ENCODE results near the gene AHDC1. TPM values are rescaled to one million over a fixed set of nuclear protein-coding genes. Genes with fewer than 3 reads are reported as not detected.
"Not testable (repeated sequence)": the region's sequence is repeated elsewhere in the genome, so short reads cannot be mapped to it uniquely, and the experiment has no call there.

AHDC1 gene
- total RNA-seq, 1 donor from 2014 or later: 10.6 TPM

- FAIRE-seq (no peak), DNase-seq (ENCODE audit: low spot score in 2 of 2) (no peak)
Observed at GRCh38 chr1:27503033-27503432, 100.9 kb downstream of the AHDC1 start.

- not testable (repeated sequence) for FAIRE-seq; DNase-seq (ENCODE audit: low spot score in 2 of 2)
Observed at GRCh38 chr1:27501159-27501558, 102.8 kb downstream of the AHDC1 start.

- FAIRE-seq (no peak), DNase-seq (ENCODE audit: low spot score in 2 of 2) (no peak)
Observed at GRCh38 chr1:27499142-27499541, 104.8 kb downstream of the AHDC1 start.

- no peak for DNase-seq (ENCODE audit: low spot score in 2 of 2)
- no peak for FAIRE-seq
Observed at GRCh38 chr1:27496604-27497155, 107.3 kb downstream of the AHDC1 start.

GRCh38 chr1:27492796-27493195 is 111.1 kb downstream of the AHDC1 start:
- no peak for FAIRE-seq
- DNase-seq (ENCODE audit: low spot score in 2 of 2): no peak

- no peak for DNase-seq (ENCODE audit: low spot score in 2 of 2)
- no peak for FAIRE-seq
Observed at GRCh38 chr1:27491748-27492700, 111.9 kb downstream of the AHDC1 start.

GRCh38 chr1:27489973-27490741 is 113.8 kb downstream of the AHDC1 start, which contains the start of gene WASF2:
WASF2 (minus strand) TSS chr1:27490167; CDS start chr1:27428890, 61,277 bp downstream.
- peak; percentile 21 for FAIRE-seq
- peak; percentile 85 to 86 for DNase-seq (ENCODE audit: low spot score in 2 of 2)

GRCh38 chr1:27489501-27489972 is 114.4 kb downstream of the AHDC1 start:
- DNase-seq (ENCODE audit: low spot score in 2 of 2): no peak
- FAIRE-seq: no peak

- no peak for DNase-seq (ENCODE audit: low spot score in 2 of 2)
- FAIRE-seq: no peak
Observed at GRCh38 chr1:27487966-27488884, 115.7 kb downstream of the AHDC1 start.

GRCh38 chr1:27485363-27485762 is 118.6 kb downstream of the AHDC1 start:
- FAIRE-seq (no peak), DNase-seq (ENCODE audit: low spot score in 2 of 2) (no peak)

Small RNAs within 50 kb of the gene (small RNA-seq; reads per million reads assigned to genes)
- gene AL031729.1: not detected

Other genes with a start within 250 kb of the AHDC1 start
- gene MAP3K6, start 237.2 kb downstream of the AHDC1 start, total RNA-seq: 0.82 TPM
- gene FCN3, start 229.3 kb downstream of the AHDC1 start, total RNA-seq: not detected
- gene CD164L2, start 220.8 kb downstream of the AHDC1 start, total RNA-seq: not detected
- 0.41 TPM for gene GPR3, start 211.5 kb downstream of the AHDC1 start, total RNA-seq
- gene WASF2, start 114.0 kb downstream of the AHDC1 start, total RNA-seq: 4.5 TPM
- 0.41 TPM for gene FGR, start 31.0 kb upstream of the AHDC1 start, total RNA-seq
- gene IFI6, start 68.0 kb upstream of the AHDC1 start, total RNA-seq: 45.2 TPM
- gene FAM76A, start 121.8 kb upstream of the AHDC1 start, total RNA-seq: 20.0 TPM
- 175 TPM for gene STX12, start 169.1 kb upstream of the AHDC1 start, total RNA-seq
- 80.7 TPM for gene PPP1R8, start 226.6 kb upstream of the AHDC1 start, total RNA-seq

All from frontal cortex (tissue), 4 donors.